HCT116 (cell line): ENCODE measurements around the gene ESRRG. TPM values are rescaled to one million over a fixed set of nuclear protein-coding genes. Genes with fewer than 3 reads are reported as not detected.

Experiments used
- ATAC-seq: fragments of 200-7000 bp; cut with Tn5 transposase; 2 replicates; pipeline ENCODE4 v1.9.1; 2020; ENCODE audit warnings: mild to moderate bottlenecking, moderate library complexity
- BruUV-seq: library from RNA; stranded (reverse); fragments of 400-500 nt; replicated peaks from 2 replicates; lab custom pipeline; 2021; lab: Mats Ljungman, UMichigan
- CTCF ChIA-PET: fragments of 300-600 bp; sonication (Branson Sonifier 250); formaldehyde crosslinking; loops from one replicate; lab custom pipeline; 2021; ENCODE audit warnings: antibody characterized with exemption; lab: Charles Lee
- POLR2A ChIA-PET: fragments of 300-600, 350-600 bp; sonication (Branson Sonifier 250); formaldehyde crosslinking; loops from one replicate; lab custom pipeline; 2021; ENCODE audit warnings: antibody characterized with exemption; lab: Charles Lee
- RAD21 ChIA-PET, 2 experiments: fragments of 300-600 bp; sonication (Branson Sonifier 250); formaldehyde crosslinking; loops; one replicate each; lab custom pipeline; 2023; ENCODE audit warnings: low total read pairs in 2 of 2; ENCODE audit not compliant: uncharacterized antibody in 2 of 2, unreplicated experiment in 2 of 2, low non-redundant PET in 1 of 2; lab: Charles Lee
- DNase-seq: peaks from one replicate; pipeline ENCODE4 v3.0.0-alpha.2; 2010; ENCODE audit warnings: low read depth, low spot score
- H2AFZ ChIP-seq: fragments of 200-600 bp; shearing (Covaris generic), sonication (generic); 2 replicates; pipeline ENCODE4 v1.6.1; 2017; ENCODE audit warnings: low read depth, mixed run types, mixed read lengths, antibody characterized with exemption, low read length; ENCODE audit not compliant: poor library complexity, severe bottlenecking
- H3K27ac ChIP-seq: 2 replicates; pipeline ENCODE4 v1.5.1; 2012; ENCODE audit warnings: low read depth, low read length
- H3K27me3 ChIP-seq: fragments of 200-600 bp; sonication (generic); 2 replicates; pipeline ENCODE4 v1.6.1; 2016; ENCODE audit warnings: mixed run types, low read length, mixed read lengths; ENCODE audit not compliant: insufficient read depth
- H3K36me3 ChIP-seq, 2 experiments: fragments of 200-500 bp in 1 of 2; fragments of 200-600 bp in 1 of 2; sonication (Bioruptor generic) in 1 of 2; sonication (generic) in 1 of 2; 2 replicates each; pipeline versions ENCODE4 v1.5.1 to v1.6.1; 2014 to 2016; ENCODE audit warnings: low read length in 2 of 2, inconsistent platforms in 1 of 2, mixed read lengths in 1 of 2, mixed run types in 1 of 2; ENCODE audit not compliant: insufficient read depth in 2 of 2, control insufficient read depth in 1 of 2
- H3K4me1 ChIP-seq, 2 experiments: fragments of 200-600 bp in 1 of 2; sonication (generic) in 1 of 2; 2 replicates each; pipeline versions ENCODE4 v1.5.1 to v1.6.1; 2012 to 2017; ENCODE audit warnings: low read length in 2 of 2, inconsistent platforms in 1 of 2, mild to moderate bottlenecking in 1 of 2, mixed read lengths in 1 of 2, mixed run types in 1 of 2, moderate library complexity in 1 of 2; ENCODE audit not compliant: insufficient read depth in 2 of 2, control insufficient read depth in 1 of 2
- H3K4me2 ChIP-seq: fragments of 200-600 bp; sonication (generic); 2 replicates; pipeline ENCODE4 v1.6.1; 2017; ENCODE audit warnings: mixed run types, low read length, mixed read lengths
- H3K4me3 ChIP-seq, 2 experiments: fragments of 200-600 bp in 1 of 2; sonication (generic) in 1 of 2; replicated peaks in 1 of 2; 2 replicates each; pipeline ENCODE4 v1.5.1; 2011 to 2016; ENCODE audit warnings: low read length in 2 of 2, control low read depth in 1 of 2, low read depth in 1 of 2, mild to moderate bottlenecking in 1 of 2, mixed read lengths in 1 of 2, mixed run types in 1 of 2
- H3K79me2 ChIP-seq: fragments of 200-600 bp; sonication (generic); 2 replicates; pipeline ENCODE4 v1.6.1; 2017; ENCODE audit warnings: mild to moderate bottlenecking, mixed run types, low read length, moderate library complexity, mixed read lengths; ENCODE audit not compliant: insufficient read depth
- H3K9ac ChIP-seq: fragments of 200-600 bp; sonication (generic); 2 replicates; pipeline ENCODE4 v1.6.1; 2016; ENCODE audit warnings: low read length, mixed read lengths
- H3K9me2 ChIP-seq: fragments of 200-600 bp; sonication (generic), shearing (Covaris generic); 2 replicates; pipeline ENCODE4 v1.6.1; 2017; ENCODE audit warnings: mixed run types, mild to moderate bottlenecking, moderate library complexity; ENCODE audit not compliant: insufficient read depth
- H3K9me3 ChIP-seq, 2 experiments: fragments of 200-500 bp in 1 of 2; fragments of 200-600 bp in 1 of 2; sonication (Bioruptor generic) in 1 of 2; sonication (generic) in 1 of 2; 2 replicates each; pipeline ENCODE4 v1.6.1; 2014 to 2017; ENCODE audit warnings: low read length in 2 of 2, mixed read lengths in 2 of 2, inconsistent platforms in 1 of 2, low read depth in 1 of 2, mild to moderate bottlenecking in 1 of 2, mixed run types in 1 of 2, moderate library complexity in 1 of 2; ENCODE audit not compliant: control insufficient read depth in 1 of 2, insufficient read depth in 1 of 2
- H4K20me1 ChIP-seq: fragments of 200-600 bp; sonication (generic), shearing (Covaris generic); 2 replicates; pipeline ENCODE4 v1.6.1; 2017; ENCODE audit warnings: mixed run types, mild to moderate bottlenecking, moderate library complexity; ENCODE audit not compliant: insufficient read depth
- CEBPB ChIP-seq: IDR thresholded peaks from 2 replicates; pipeline ENCODE4 v1.6.1; 2012; ENCODE audit warnings: low read depth
- EGR1 ChIP-seq: IDR thresholded peaks from 2 replicates; pipeline ENCODE4 v1.6.1; 2012; ENCODE audit warnings: low read depth
- ELF1 ChIP-seq: IDR thresholded peaks from 2 replicates; pipeline ENCODE4 v1.6.1; 2012; ENCODE audit warnings: low read depth, borderline replicate concordance
- EZH2 ChIP-seq: fragments of 200-600 bp; sonication (generic); IDR thresholded peaks from 2 replicates; pipeline ENCODE4 v1.6.1; 2017; ENCODE audit warnings: antibody characterized with exemption, mixed run types
- POLR2A ChIP-seq: IDR thresholded peaks from 2 replicates; pipeline ENCODE4 v1.7.0; 2011; ENCODE audit warnings: borderline replicate concordance; ENCODE audit not compliant: insufficient read depth, insufficient read length; ENCODE audit errors: extremely low read depth
- RAD21 ChIP-seq: IDR thresholded peaks from 2 replicates; pipeline ENCODE4 v1.6.1; 2012; ENCODE audit warnings: low read depth, mild to moderate bottlenecking
- SIN3A ChIP-seq: IDR thresholded peaks from 2 replicates; pipeline ENCODE4 v1.6.1; 2012; ENCODE audit warnings: low read depth
- SRF ChIP-seq: IDR thresholded peaks from 2 replicates; pipeline ENCODE4 v1.6.1; 2012; ENCODE audit warnings: low read depth
- TCF7L2 ChIP-seq: IDR thresholded peaks from 2 replicates; pipeline ENCODE4 v1.7.0; 2011; ENCODE audit warnings: borderline replicate concordance, inconsistent platforms; ENCODE audit not compliant: insufficient read depth, insufficient read length; ENCODE audit errors: extremely low read depth
- YY1 ChIP-seq: IDR thresholded peaks from 2 replicates; pipeline ENCODE4 v1.6.1; 2011; ENCODE audit warnings: low read length, low read depth, moderate library complexity, mild to moderate bottlenecking; ENCODE audit not compliant: insufficient replicate concordance; ENCODE audit errors: extremely low read depth
- ZFX ChIP-seq: fragments of 450-650 bp; IDR thresholded peaks from 2 replicates; pipeline ENCODE4 v1.6.1; 2017
- intact Hi-C: fragments of 100-400 bp; cut with micrococcal nuclease; formaldehyde crosslinking; loops from 2 replicates; pipeline ENCODE4 v1.10.0; 2022
- total RNA-seq: library from RNA; stranded (reverse); gene quantifications from one replicate; pipeline ENCODE4 v1.2.1, GENCODE V29; 2021; ENCODE audit not compliant: unreplicated experiment
- TF ChIP-seq, protein P1 (sequence below), 3 experiments: fragments of 200-600 bp in 1 of 3; sonication (generic) in 1 of 3; IDR thresholded peaks in 2 of 3; conservative IDR thresholded peaks in 1 of 3; 2 replicates each; pipeline ENCODE4 v1.5.1; 2012 to 2017; ENCODE audit warnings: low read depth in 2 of 3, low read length in 2 of 3, antibody characterized with exemption in 1 of 3, borderline replicate concordance in 1 of 3, control low read depth in 1 of 3, mild to moderate bottlenecking in 1 of 3, mixed read lengths in 1 of 3, mixed run types in 1 of 3, moderate library complexity in 1 of 3; ENCODE audit not compliant: insufficient read depth in 1 of 3
- TF ChIP-seq, protein P2 (sequence below): IDR thresholded peaks from 2 replicates; pipeline ENCODE4 v1.6.1; 2012
- TF ChIP-seq, protein P3 (sequence below): IDR thresholded peaks from 2 replicates; pipeline ENCODE4 v1.6.1; 2011; ENCODE audit warnings: mild to moderate bottlenecking, low read length, moderate library complexity; ENCODE audit not compliant: insufficient replicate concordance; ENCODE audit errors: extremely low read depth
- TF ChIP-seq, protein P4 (sequence below): IDR thresholded peaks from 2 replicates; pipeline ENCODE4 v1.6.1; 2012; ENCODE audit warnings: low read depth
- TF ChIP-seq, protein P5 (sequence below): IDR thresholded peaks from 2 replicates; pipeline ENCODE4 v1.6.1; 2012

Gene ESRRG
- total RNA-seq, 1 experiment from 2014 or later = not detected

DNA sequence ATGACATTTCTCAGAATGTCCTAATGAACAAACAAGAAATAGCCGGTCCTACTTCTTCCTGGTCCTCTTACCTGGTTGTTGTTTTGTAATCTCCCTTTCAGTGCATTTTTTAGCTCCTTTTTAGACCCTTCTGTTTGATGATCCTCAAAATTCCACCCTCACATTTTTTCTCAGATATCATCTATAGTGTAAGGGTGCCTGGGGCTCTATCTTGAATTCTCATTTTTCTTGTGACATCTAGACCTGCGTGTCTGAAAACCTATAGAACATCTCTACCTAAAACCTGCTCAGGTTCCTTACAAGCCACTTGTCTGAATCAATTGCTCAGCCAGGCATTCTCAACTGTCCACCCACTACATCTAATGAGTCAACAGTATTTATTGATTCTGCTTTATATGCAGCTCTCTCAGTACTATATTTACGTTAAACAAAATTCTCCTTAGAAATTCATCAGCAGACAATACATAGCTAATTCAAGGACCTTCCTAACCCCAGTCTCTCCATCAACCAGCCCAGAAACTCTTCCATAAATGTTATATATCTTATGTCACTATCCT, 263.5 kb downstream of the ESRRG start:
- DNase-seq (no peak), ATAC-seq (no peak)
- no TSS peak for BruUV-seq
- no peak for TF ChIP-seq TCF7L2
- TF ChIP-seq, protein P1, sequence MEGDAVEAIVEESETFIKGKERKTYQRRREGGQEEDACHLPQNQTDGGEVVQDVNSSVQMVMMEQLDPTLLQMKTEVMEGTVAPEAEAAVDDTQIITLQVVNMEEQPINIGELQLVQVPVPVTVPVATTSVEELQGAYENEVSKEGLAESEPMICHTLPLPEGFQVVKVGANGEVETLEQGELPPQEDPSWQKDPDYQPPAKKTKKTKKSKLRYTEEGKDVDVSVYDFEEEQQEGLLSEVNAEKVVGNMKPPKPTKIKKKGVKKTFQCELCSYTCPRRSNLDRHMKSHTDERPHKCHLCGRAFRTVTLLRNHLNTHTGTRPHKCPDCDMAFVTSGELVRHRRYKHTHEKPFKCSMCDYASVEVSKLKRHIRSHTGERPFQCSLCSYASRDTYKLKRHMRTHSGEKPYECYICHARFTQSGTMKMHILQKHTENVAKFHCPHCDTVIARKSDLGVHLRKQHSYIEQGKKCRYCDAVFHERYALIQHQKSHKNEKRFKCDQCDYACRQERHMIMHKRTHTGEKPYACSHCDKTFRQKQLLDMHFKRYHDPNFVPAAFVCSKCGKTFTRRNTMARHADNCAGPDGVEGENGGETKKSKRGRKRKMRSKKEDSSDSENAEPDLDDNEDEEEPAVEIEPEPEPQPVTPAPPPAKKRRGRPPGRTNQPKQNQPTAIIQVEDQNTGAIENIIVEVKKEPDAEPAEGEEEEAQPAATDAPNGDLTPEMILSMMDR (IDR thresholded peaks at IDR 0.05 in 2 of 3, conservative IDR thresholded peaks at IDR 0.05 in 1 of 3; ENCODE audit: borderline replicate concordance in 1 of 3, insufficient read depth in 1 of 3, low read depth in 2 of 3, low read length in 2 of 3) = no peak
- no peak for TF ChIP-seq CEBPB
- TF ChIP-seq, protein P2, sequence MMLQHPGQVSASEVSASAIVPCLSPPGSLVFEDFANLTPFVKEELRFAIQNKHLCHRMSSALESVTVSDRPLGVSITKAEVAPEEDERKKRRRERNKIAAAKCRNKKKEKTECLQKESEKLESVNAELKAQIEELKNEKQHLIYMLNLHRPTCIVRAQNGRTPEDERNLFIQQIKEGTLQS = no peak
- TF ChIP-seq EGR1 = no peak
- TF ChIP-seq, protein P3, sequence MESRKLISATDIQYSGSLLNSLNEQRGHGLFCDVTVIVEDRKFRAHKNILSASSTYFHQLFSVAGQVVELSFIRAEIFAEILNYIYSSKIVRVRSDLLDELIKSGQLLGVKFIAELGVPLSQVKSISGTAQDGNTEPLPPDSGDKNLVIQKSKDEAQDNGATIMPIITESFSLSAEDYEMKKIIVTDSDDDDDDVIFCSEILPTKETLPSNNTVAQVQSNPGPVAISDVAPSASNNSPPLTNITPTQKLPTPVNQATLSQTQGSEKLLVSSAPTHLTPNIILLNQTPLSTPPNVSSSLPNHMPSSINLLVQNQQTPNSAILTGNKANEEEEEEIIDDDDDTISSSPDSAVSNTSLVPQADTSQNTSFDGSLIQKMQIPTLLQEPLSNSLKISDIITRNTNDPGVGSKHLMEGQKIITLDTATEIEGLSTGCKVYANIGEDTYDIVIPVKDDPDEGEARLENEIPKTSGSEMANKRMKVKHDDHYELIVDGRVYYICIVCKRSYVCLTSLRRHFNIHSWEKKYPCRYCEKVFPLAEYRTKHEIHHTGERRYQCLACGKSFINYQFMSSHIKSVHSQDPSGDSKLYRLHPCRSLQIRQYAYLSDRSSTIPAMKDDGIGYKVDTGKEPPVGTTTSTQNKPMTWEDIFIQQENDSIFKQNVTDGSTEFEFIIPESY = no peak
- no peak for TF ChIP-seq POLR2A
- TF ChIP-seq, protein P4, sequence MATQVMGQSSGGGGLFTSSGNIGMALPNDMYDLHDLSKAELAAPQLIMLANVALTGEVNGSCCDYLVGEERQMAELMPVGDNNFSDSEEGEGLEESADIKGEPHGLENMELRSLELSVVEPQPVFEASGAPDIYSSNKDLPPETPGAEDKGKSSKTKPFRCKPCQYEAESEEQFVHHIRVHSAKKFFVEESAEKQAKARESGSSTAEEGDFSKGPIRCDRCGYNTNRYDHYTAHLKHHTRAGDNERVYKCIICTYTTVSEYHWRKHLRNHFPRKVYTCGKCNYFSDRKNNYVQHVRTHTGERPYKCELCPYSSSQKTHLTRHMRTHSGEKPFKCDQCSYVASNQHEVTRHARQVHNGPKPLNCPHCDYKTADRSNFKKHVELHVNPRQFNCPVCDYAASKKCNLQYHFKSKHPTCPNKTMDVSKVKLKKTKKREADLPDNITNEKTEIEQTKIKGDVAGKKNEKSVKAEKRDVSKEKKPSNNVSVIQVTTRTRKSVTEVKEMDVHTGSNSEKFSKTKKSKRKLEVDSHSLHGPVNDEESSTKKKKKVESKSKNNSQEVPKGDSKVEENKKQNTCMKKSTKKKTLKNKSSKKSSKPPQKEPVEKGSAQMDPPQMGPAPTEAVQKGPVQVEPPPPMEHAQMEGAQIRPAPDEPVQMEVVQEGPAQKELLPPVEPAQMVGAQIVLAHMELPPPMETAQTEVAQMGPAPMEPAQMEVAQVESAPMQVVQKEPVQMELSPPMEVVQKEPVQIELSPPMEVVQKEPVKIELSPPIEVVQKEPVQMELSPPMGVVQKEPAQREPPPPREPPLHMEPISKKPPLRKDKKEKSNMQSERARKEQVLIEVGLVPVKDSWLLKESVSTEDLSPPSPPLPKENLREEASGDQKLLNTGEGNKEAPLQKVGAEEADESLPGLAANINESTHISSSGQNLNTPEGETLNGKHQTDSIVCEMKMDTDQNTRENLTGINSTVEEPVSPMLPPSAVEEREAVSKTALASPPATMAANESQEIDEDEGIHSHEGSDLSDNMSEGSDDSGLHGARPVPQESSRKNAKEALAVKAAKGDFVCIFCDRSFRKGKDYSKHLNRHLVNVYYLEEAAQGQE = no peak
- no peak for TF ChIP-seq EZH2
- TF ChIP-seq ZFX = no peak
- no peak for TF ChIP-seq RAD21
- TF ChIP-seq SIN3A = no peak
- TF ChIP-seq SRF = no peak
- TF ChIP-seq, protein P5, sequence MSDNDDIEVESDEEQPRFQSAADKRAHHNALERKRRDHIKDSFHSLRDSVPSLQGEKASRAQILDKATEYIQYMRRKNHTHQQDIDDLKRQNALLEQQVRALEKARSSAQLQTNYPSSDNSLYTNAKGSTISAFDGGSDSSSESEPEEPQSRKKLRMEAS = no peak
- TF ChIP-seq ELF1 = no peak
- no peak for TF ChIP-seq YY1
- POLR2A ChIA-PET = no interaction called here
- intact Hi-C loops = no loop called here
- Histone ChIP-seq H3K4me3 (no peak overlapping the region), H3K4me1 (no peaks in the 10 kb centered on the region), H3K27ac (no peak overlapping the region), H3K9me3 (no peaks in the 10 kb centered on the region), H3K36me3 (no peaks in the 10 kb centered on the region), H3K27me3 (no peaks in the 10 kb centered on the region), H3K9ac (no peak overlapping the region), H3K4me2 (no peak overlapping the region), H2AFZ (no peak overlapping the region), H3K79me2 (no peaks in the 10 kb centered on the region), H4K20me1 (no peaks in the 10 kb centered on the region), H3K9me2 (no peaks in the 10 kb centered on the region)
- RAD21 ChIA-PET = no interaction called here
- CTCF ChIA-PET = no interaction called here
